ENCODE results near the gene PRDM11. TPM values are rescaled to one million over a fixed set of nuclear protein-coding genes. Genes with fewer than 3 reads are reported as not detected.

The PRDM11 gene
- total RNA-seq, 1 donor from 2014 or later: 60.2 TPM

DNA sequence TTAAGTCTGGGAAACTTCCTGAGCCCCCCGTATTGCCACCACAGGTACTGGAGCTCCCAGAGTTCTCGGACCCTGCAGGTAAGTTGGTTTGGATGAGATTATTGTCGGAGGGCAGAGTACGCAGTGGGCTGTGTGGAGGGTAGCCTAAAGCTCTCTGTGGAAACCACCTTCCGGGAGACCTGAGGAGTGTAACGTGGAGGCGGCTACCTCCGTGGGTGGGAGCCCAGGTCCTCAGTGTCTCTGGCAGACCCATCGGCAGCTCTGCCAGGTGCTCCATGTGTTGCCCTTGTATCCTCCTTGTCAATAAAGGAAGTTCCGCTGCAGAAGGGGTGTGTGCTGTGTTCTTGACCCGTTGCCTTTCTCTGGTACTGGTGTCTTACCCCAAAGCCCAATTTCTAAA is 78.3 kb downstream of the PRDM11 start:
- Mint-ChIP-seq H3K27ac (no peak overlapping the region), H3K27me3 (ENCODE audit: low read depth) (no peaks in the 10 kb centered on the region), H3K4me3 (no peak overlapping the region), H3K4me1 (peaks cover 1% of the 10 kb centered on the region), H3K36me3 (peaks cover 78% of the 10 kb centered on the region), H3K9me3 (no peaks in the 10 kb centered on the region)
- no peak for TF ChIP-seq CTCF (IDR thresholded peaks at IDR 0.05; ENCODE audit: unreplicated experiment)
- no peak for DNase-seq (ENCODE audit: low spot score in 2 of 2, unreplicated experiment in 2 of 2)

DNA sequence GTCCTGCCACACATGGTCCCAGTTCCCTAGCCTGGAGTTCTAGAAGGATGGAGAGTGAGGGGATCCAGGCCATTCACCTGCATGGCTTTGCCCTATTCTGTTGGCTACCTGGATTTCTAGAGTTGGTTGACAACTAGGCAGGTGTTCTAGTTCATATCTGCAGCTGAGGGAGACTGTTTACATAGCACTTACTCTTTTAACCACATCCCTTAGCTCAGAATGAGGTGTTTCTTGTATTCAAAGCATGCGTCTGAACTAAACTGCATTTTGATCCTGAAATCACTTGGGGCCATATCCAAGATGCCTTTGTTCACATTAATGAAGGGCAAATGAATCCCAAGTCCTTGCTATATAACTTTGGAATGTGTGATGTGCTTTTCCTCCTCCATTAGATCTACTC is 78.8 kb downstream of the PRDM11 start:
- no peak overlapping the region for H3K27ac Mint-ChIP-seq
- H3K27me3 Mint-ChIP-seq (ENCODE audit: low read depth): no peaks in the 10 kb centered on the region
- DNase-seq (ENCODE audit: low spot score in 2 of 2, unreplicated experiment in 2 of 2): no peak
- H3K9me3 Mint-ChIP-seq: no peaks in the 10 kb centered on the region
- H3K4me1 Mint-ChIP-seq: peaks cover 1% of the 10 kb centered on the region
- no peak for TF ChIP-seq CTCF (IDR thresholded peaks at IDR 0.05; ENCODE audit: unreplicated experiment)
- H3K36me3 Mint-ChIP-seq: peaks cover 73% of the 10 kb centered on the region
- no peak overlapping the region for H3K4me3 Mint-ChIP-seq

DNA sequence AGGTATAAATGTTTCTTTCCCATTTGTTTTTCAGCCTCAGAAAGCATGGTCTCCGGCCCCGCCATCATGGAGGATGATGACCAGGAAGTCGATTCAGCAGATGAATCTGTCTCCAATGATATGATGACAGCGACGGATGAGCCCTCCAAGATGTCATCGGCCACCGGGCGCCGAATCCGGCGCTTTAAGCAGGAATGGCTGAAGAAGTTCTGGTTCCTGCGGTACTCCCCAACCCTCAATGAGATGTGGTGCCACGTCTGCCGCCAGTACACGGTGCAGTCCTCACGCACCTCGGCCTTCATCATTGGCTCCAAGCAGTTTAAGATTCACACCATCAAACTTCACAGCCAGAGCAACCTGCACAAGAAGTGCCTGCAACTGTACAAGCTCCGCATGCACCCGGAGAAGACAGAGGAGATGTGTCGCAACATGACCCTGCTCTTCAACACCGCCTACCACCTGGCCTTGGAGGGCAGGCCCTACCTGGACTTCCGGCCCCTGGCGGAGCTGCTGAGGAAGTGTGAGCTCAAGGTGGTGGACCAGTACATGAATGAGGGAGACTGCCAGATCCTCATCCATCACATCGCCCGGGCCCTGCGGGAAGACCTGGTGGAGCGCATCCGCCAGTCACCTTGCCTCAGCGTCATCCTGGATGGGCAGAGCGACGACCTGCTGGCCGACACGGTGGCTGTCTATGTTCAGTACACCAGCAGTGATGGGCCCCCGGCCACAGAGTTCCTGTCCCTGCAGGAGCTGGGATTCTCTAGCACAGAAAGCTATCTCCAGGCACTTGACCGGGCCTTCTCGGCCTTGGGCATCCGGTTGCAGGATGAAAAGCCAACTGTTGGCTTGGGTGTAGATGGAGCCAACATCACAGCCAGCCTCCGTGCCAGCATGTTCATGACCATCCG is 79.8 kb downstream of the PRDM11 start:
- TF ChIP-seq CTCF (IDR thresholded peaks at IDR 0.05; ENCODE audit: unreplicated experiment): no peak
- peaks cover 65% of the 10 kb centered on the region for H3K36me3 Mint-ChIP-seq

DNA sequence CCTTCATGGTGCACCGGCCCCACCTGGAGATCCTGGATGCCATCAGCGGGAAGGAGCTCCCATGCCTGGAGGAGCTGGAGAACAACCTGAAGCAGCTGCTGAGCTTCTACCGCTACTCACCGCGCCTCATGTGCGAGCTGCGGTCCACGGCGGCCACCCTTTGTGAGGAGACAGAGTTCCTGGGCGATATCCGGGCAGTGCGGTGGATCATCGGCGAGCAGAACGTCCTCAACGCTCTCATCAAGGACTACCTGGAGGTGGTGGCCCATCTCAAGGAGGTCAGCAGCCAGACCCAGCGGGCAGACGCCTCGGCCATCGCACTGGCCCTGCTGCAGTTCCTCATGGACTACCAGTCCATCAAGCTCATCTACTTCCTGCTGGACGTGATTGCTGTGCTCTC is 80.5 kb downstream of the PRDM11 start:
- Mint-ChIP-seq H3K4me1 (peaks cover 1% of the 10 kb centered on the region), H3K4me3 (no peak overlapping the region), H3K27ac (no peak overlapping the region), H3K36me3 (peaks cover 59% of the 10 kb centered on the region), H3K27me3 (ENCODE audit: low read depth) (no peaks in the 10 kb centered on the region), H3K9me3 (no peaks in the 10 kb centered on the region)
- DNase-seq (ENCODE audit: low spot score in 2 of 2, unreplicated experiment in 2 of 2): no peak
- TF ChIP-seq CTCF (IDR thresholded peaks at IDR 0.05; ENCODE audit: unreplicated experiment): no peak

More for the DNA sequence above, 79.8 kb downstream of the PRDM11 start:
- DNase-seq (ENCODE audit: low spot score in 2 of 2, unreplicated experiment in 2 of 2): no peak
- Mint-ChIP-seq H3K27me3 (ENCODE audit: low read depth) (no peaks in the 10 kb centered on the region), H3K9me3 (no peaks in the 10 kb centered on the region), H3K27ac (no peak overlapping the region), H3K4me1 (peaks cover 1% of the 10 kb centered on the region), H3K4me3 (no peak overlapping the region)

GRCh38 chr11:45227836-45228235 is 81.4 kb downstream of the PRDM11 start:
- TF ChIP-seq CTCF (IDR thresholded peaks at IDR 0.05; ENCODE audit: unreplicated experiment): no peak
- Mint-ChIP-seq H3K27ac (no peak overlapping the region), H3K36me3 (peaks cover 52% of the 10 kb centered on the region), H3K9me3 (no peaks in the 10 kb centered on the region), H3K27me3 (ENCODE audit: low read depth) (no peaks in the 10 kb centered on the region), H3K4me3 (no peak overlapping the region), H3K4me1 (peaks cover 1% of the 10 kb centered on the region)
- DNase-seq (ENCODE audit: low spot score in 2 of 2, unreplicated experiment in 2 of 2): no peak
